ENCODE measurements around the gene TPBGL. TPM values are rescaled to one million over a fixed set of nuclear protein-coding genes. Genes with fewer than 3 reads are reported as not detected.

TPBGL gene
- total RNA-seq, 2 donors from 2014 or later = 0.26 TPM; not detected in 1

DNA sequence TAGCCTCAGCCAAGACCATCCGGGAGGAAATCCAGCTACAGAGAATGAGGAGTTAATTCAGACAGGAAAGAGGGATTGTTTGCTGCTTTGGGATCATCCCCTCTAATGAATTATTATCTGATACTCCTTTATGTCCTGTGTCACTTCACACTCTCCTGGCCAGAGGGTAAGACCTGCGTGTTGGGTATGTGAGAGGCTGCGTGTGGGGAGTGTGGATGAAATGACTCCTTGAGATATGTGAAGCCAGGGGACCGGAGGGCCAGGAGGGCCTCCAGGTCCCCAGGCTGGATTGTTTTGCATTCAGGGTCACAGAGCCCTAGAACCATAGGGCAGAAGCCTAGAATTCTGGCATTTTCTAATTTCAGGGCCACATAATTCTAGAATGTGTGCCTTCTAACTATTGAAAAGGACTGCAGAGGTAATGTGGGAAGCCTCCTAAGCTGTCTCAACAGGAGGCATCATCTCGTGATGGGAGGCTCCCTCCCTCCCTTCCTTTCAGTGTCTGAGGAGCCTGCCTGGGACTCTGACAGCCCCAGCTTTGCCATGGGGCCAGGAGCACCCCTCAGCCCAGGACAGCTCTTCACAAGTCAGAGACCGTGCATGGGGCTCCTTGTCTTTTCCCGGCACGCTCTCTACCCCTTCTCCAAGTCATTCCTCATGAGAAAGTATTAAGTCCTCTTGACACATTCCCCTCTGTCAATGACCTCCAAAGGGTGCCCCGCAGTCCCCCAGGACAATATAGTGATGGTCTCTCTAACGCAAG is 3.7 kb downstream of the TPBGL start:
- peaks cover 34% of the 10 kb centered on the region for H3K4me1 ChIP-seq
- H3K4me3 ChIP-seq = no peak overlapping the region
- no peak overlapping the region for H3K27ac ChIP-seq
- intact Hi-C loops (cut with DNase I) = loop anchor here (10.0 kb wide), 1 partner anchor 219 kb away; no protein-coding TSS in a partner anchor
- TF ChIP-seq POLR2A (IDR thresholded peaks at IDR 0.05) = no peak
- TF ChIP-seq, protein P1, sequence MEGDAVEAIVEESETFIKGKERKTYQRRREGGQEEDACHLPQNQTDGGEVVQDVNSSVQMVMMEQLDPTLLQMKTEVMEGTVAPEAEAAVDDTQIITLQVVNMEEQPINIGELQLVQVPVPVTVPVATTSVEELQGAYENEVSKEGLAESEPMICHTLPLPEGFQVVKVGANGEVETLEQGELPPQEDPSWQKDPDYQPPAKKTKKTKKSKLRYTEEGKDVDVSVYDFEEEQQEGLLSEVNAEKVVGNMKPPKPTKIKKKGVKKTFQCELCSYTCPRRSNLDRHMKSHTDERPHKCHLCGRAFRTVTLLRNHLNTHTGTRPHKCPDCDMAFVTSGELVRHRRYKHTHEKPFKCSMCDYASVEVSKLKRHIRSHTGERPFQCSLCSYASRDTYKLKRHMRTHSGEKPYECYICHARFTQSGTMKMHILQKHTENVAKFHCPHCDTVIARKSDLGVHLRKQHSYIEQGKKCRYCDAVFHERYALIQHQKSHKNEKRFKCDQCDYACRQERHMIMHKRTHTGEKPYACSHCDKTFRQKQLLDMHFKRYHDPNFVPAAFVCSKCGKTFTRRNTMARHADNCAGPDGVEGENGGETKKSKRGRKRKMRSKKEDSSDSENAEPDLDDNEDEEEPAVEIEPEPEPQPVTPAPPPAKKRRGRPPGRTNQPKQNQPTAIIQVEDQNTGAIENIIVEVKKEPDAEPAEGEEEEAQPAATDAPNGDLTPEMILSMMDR (IDR thresholded peaks at IDR 0.05) = no peak
- H3K27me3 ChIP-seq = peaks cover 0 to 10% of the 10 kb centered on the region in 2 donors
- no peaks in the 10 kb centered on the region for H3K9me3 ChIP-seq
- ATAC-seq (no peak), DNase-seq (no peak)
- no peaks in the 10 kb centered on the region for H3K36me3 ChIP-seq (replicated peaks in 1 of 2; ENCODE audit: insufficient read depth in 1 of 2, low read depth in 2 of 2)
- WGBS, 2 donors = 85 to 92% methylated on average over 10 of the region's 10 CpGs

DNA sequence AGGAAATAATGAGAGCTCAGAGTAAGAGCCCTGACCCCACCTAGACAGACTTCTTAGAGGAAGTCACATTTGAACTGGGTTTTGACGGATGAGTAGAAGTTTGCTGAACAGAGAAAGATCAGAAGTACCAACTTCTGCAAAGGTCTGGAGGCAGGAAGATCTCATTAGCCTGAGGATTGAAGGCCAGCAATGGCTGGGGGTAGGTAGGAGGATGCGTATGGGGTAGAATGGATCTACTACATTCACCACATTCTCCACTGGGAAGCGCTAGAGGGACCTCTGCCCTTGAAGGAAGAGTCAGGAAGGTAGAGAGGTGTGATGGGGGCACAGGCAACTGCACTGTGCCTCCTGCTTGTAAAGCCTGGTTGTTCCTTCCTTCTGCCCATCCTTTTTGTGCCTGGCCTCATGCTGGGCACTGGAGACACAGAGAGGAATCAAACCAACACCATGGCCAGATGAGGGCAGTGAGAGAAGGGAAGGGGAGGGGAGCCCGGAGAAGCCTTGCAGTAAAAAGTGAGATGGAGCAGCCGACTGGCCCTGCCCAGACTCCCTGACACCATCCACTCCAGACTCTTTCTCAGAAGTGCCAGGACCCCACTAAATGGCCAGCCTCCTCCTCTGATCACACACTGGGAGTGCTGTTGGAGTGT is 4.9 kb downstream of the TPBGL start:
- intact Hi-C loops (cut with DNase I) = loop anchor here (5.0 to 10.0 kb wide), 2 partner anchors 103 to 221 kb away; no protein-coding TSS in a partner anchor
- TF ChIP-seq POLR2A (IDR thresholded peaks at IDR 0.05) = no peak
- TF ChIP-seq, protein P1 (IDR thresholded peaks at IDR 0.05) = no peak
- DNase-seq (peak in 1 of 4 donors; percentile 6), ATAC-seq (no peak)
- H3K9me3 ChIP-seq = no peaks in the 10 kb centered on the region
- H3K36me3 ChIP-seq (replicated peaks in 1 of 2; ENCODE audit: insufficient read depth in 1 of 2, low read depth in 2 of 2) = no peaks in the 10 kb centered on the region
- H3K4me1 ChIP-seq = peaks cover 32% of the 10 kb centered on the region
- peaks cover 0 to 7% of the 10 kb centered on the region in 2 donors for H3K27me3 ChIP-seq
- WGBS, 2 donors = 75 to 78% methylated on average over 5 of the region's 5 CpGs
- H3K27ac ChIP-seq = no peak overlapping the region
- no peak overlapping the region for H3K4me3 ChIP-seq

DNA sequence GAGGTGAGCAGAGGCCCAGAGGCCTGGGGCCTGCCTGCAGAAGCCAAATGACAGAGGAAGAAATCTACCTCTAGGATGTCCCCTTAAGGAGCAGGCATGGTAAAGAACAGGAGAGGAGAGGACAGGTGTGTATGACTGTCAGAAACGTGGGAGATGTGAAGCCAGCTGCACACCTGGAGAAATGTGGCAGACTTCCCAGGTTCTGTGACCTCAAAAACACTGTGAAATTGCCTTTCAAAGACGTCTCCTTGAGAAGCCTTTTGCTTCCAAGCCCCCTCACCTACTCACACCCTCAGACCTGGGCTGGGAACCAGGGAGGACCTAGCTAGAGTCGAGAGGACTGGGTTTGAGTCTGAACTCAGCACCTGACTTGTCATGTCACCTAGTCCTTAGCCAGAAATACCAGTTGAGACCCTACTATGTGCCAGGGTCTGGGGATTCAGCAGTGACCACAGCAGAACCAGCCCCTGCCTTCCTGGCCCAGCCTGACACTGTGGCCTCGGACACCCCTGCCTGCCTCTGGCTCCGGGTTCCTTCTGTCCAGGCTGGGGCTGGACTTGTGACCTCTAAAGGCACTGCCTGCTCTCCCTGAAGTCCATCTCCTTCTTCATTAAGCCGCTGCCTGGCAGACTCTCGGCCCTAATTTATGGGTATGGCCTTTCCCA is 5.6 kb downstream of the TPBGL start:
- intact Hi-C loops (cut with DNase I) = loop anchor here (5.0 to 10.0 kb wide), 2 partner anchors 104 to 221 kb away; no protein-coding TSS in a partner anchor
- TF ChIP-seq POLR2A (IDR thresholded peaks at IDR 0.05) = no peak
- TF ChIP-seq, protein P1 (IDR thresholded peaks at IDR 0.05) = no peak
- H3K36me3 ChIP-seq (replicated peaks in 1 of 2; ENCODE audit: insufficient read depth in 1 of 2, low read depth in 2 of 2) = no peaks in the 10 kb centered on the region
- WGBS, 2 donors = 41 to 43% methylated on average over 4 to 7 of the region's 7 CpGs
- peaks cover 0 to under 1% of the 10 kb centered on the region in 2 donors for H3K27me3 ChIP-seq
- H3K9me3 ChIP-seq = no peaks in the 10 kb centered on the region
- H3K4me3 ChIP-seq = no peak overlapping the region
- peak; percentile 10 for ATAC-seq
- peak; percentile 45 to 77 (median 70) for DNase-seq
- H3K4me1 ChIP-seq = peaks cover 25% of the 10 kb centered on the region
- H3K27ac ChIP-seq = peak overlapping the region in 1 of 4 donors; percentile 48

DNA sequence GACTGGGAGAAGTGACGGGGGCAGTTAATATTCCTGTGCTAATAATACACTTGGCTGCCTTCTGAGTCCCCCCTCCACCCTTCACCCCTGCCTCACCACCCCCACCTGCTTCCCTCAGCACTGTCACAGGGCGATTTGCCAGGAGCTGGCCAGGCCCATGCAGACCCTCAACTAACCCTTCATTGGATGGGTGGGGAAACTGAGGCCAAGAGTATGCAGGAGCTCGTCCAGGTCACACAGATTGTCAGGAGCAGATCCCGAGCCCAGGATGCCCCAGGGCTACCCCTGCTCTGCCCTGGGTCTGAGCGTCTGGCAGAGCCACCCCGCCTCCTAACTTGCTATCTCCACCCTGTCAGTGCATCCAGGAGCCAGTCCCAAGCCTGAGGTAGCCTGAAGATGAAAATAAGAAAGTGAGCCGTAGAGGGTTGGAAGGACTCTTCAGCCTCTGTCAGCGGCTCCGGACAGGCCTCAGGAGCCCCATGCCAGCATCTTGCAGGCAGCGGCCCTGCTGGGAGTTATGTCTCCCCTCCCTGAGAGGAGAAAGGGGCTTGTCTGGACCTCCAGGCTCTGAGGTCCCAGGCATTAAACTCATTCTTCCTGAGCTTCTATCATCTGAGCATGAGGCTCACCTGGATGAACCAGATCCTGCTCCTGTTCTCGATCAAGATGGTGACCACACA is 6.2 kb downstream of the TPBGL start:
- H3K36me3 ChIP-seq (replicated peaks in 1 of 2; ENCODE audit: insufficient read depth in 1 of 2, low read depth in 2 of 2) = no peaks in the 10 kb centered on the region
- 60 to 73% methylated on average over 10 to 11 of the region's 11 CpGs for WGBS, 2 donors
- no peaks in the 10 kb centered on the region for H3K27me3 ChIP-seq
- H3K4me3 ChIP-seq = no peak overlapping the region
- ATAC-seq (no peak), DNase-seq (no peak)
- H3K4me1 ChIP-seq = peaks cover 24% of the 10 kb centered on the region
- H3K27ac ChIP-seq = no peak overlapping the region
- TF ChIP-seq, protein P1 (IDR thresholded peaks at IDR 0.05) = no peak
- no peak for TF ChIP-seq POLR2A (IDR thresholded peaks at IDR 0.05)
- no peaks in the 10 kb centered on the region for H3K9me3 ChIP-seq
- intact Hi-C loops (cut with DNase I) = loop anchor here (5.0 to 10.0 kb wide), 2 partner anchors 105 to 222 kb away; no protein-coding TSS in a partner anchor
